K562 (cell line): ENCODE measurements around the gene OOSP1. TPM values are rescaled to one million over a fixed set of nuclear protein-coding genes. Genes with fewer than 3 reads are reported as not detected.

Experiments
- DNMT1 ChIP-seq: fragments of 450-650 bp; IDR thresholded peaks from 2 replicates; pipeline ENCODE4 v1.6.1; 2016; ENCODE audit warnings: antibody characterized with exemption, mild to moderate bottlenecking
- FOXA1 ChIP-seq: fragments of 450-650 bp; IDR thresholded peaks from 2 replicates; pipeline ENCODE4 v1.6.1; 2016; ENCODE audit warnings: mild to moderate bottlenecking, borderline replicate concordance
- MEF2A ChIP-seq: IDR thresholded peaks from 2 replicates; pipeline ENCODE4 v1.6.1; 2011; ENCODE audit warnings: low read depth, mild to moderate bottlenecking, low read length, moderate library complexity; ENCODE audit not compliant: control insufficient read depth
- RBFOX2 ChIP-seq: fragments of 200-400 bp; formaldehyde crosslinking; IDR thresholded peaks from 2 replicates; pipeline ENCODE4 v1.6.1; 2017; ENCODE audit warnings: low read depth, mild to moderate bottlenecking, low read length, moderate library complexity
- SP2 ChIP-seq: IDR thresholded peaks from 2 replicates; pipeline ENCODE4 v1.6.1; 2011; ENCODE audit warnings: mild to moderate bottlenecking, low read depth, low read length, moderate library complexity; ENCODE audit not compliant: poor library complexity, severe bottlenecking; ENCODE audit errors: extremely low read depth
- ZNF175 ChIP-seq: fragments of 200-800 bp; sonication (Bioruptor generic); IDR thresholded peaks from 2 replicates; pipeline ENCODE4 v1.6.1; 2016; ENCODE audit warnings: low read depth, mild to moderate bottlenecking, missing genetic modification characterization, missing compliant biosample characterization
- polyA plus RNA-seq, 8 experiments: library from polyadenylated mRNA; depleted of rRNA in 4 of 8; stranded (reverse) in 5 of 8; unstranded in 3 of 8; fragments of >200 nt; fragmentation: Nextera tagmentation in 2 of 8; fragmentation: Illumina TruSeq in 1 of 8; extraction: Ambion mirVana in 2 of 8; extraction: Trizol in 1 of 8; gene quantifications; 2 replicates each; pipeline versions ENCODE4 v1.2.1 to v1.2.3, GENCODE V29; 2011 to 2014; ENCODE audit warnings: inconsistent platforms in 1 of 8, missing spikeins in 1 of 8
- total RNA-seq, 7 experiments: library from RNA; depleted of rRNA in 6 of 7; stranded (reverse); fragments of >200 nt in 6 of 7; fragmentation: Illumina TruSeq in 2 of 7; extraction: Trizol in 2 of 7; gene quantifications; 2 replicates each; pipeline versions ENCODE4 v1.2.1 to v1.2.3, GENCODE V29; 2011 to 2021; ENCODE audit warnings: low replicate concordance in 1 of 7
- TF ChIP-seq, protein P1 (sequence below), 2 experiments: fragments of 450-650 bp; IDR thresholded peaks; 2 replicates each; pipeline ENCODE4 v1.6.1; 2016; ENCODE audit warnings: mild to moderate bottlenecking in 2 of 2, borderline replicate concordance in 1 of 2, low read depth in 1 of 2, moderate library complexity in 1 of 2
- TF ChIP-seq, protein P2 (sequence below), 3 experiments: fragments of 200-800 bp in 1 of 3; sonication (Bioruptor generic) in 1 of 3; sonication (generic) in 1 of 3; formaldehyde crosslinking in 1 of 3; IDR thresholded peaks; 2 replicates each; pipeline versions ENCODE4 v1.6.1 to v1.8.0; 2016 to 2022; ENCODE audit warnings: mild to moderate bottlenecking in 2 of 3, missing compliant biosample characterization in 2 of 3, missing genetic modification characterization in 2 of 3, missing genetic modification reagents in 1 of 3

Gene OOSP1
- total and polyA plus RNA-seq, 9 of the 15 experiments (the other 6 are each of a cell fraction or from before 2014, with no cell fraction given), result 0.14 to 3.0 (median 0.61) TPM

DNA sequence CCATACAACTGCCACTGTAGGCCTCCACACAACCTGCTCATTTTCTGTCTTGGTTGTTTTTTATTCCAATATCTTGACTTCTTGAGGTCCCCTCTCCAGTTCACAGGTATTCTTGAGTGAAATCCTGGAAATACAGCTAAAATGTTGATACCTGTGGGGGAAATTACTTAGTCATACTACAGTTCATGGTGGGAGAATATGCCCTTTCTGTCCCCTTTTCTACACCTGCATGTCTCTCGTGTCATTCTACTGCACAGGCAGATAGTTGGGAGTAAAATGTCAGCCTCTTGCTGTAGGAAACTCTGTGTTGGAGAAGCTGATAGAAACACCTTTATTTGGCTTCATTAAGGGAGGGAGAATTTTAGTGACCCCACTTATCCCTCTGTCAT, 30.2 kb downstream of the OOSP1 start (continued):
- TF ChIP-seq, protein P1, sequence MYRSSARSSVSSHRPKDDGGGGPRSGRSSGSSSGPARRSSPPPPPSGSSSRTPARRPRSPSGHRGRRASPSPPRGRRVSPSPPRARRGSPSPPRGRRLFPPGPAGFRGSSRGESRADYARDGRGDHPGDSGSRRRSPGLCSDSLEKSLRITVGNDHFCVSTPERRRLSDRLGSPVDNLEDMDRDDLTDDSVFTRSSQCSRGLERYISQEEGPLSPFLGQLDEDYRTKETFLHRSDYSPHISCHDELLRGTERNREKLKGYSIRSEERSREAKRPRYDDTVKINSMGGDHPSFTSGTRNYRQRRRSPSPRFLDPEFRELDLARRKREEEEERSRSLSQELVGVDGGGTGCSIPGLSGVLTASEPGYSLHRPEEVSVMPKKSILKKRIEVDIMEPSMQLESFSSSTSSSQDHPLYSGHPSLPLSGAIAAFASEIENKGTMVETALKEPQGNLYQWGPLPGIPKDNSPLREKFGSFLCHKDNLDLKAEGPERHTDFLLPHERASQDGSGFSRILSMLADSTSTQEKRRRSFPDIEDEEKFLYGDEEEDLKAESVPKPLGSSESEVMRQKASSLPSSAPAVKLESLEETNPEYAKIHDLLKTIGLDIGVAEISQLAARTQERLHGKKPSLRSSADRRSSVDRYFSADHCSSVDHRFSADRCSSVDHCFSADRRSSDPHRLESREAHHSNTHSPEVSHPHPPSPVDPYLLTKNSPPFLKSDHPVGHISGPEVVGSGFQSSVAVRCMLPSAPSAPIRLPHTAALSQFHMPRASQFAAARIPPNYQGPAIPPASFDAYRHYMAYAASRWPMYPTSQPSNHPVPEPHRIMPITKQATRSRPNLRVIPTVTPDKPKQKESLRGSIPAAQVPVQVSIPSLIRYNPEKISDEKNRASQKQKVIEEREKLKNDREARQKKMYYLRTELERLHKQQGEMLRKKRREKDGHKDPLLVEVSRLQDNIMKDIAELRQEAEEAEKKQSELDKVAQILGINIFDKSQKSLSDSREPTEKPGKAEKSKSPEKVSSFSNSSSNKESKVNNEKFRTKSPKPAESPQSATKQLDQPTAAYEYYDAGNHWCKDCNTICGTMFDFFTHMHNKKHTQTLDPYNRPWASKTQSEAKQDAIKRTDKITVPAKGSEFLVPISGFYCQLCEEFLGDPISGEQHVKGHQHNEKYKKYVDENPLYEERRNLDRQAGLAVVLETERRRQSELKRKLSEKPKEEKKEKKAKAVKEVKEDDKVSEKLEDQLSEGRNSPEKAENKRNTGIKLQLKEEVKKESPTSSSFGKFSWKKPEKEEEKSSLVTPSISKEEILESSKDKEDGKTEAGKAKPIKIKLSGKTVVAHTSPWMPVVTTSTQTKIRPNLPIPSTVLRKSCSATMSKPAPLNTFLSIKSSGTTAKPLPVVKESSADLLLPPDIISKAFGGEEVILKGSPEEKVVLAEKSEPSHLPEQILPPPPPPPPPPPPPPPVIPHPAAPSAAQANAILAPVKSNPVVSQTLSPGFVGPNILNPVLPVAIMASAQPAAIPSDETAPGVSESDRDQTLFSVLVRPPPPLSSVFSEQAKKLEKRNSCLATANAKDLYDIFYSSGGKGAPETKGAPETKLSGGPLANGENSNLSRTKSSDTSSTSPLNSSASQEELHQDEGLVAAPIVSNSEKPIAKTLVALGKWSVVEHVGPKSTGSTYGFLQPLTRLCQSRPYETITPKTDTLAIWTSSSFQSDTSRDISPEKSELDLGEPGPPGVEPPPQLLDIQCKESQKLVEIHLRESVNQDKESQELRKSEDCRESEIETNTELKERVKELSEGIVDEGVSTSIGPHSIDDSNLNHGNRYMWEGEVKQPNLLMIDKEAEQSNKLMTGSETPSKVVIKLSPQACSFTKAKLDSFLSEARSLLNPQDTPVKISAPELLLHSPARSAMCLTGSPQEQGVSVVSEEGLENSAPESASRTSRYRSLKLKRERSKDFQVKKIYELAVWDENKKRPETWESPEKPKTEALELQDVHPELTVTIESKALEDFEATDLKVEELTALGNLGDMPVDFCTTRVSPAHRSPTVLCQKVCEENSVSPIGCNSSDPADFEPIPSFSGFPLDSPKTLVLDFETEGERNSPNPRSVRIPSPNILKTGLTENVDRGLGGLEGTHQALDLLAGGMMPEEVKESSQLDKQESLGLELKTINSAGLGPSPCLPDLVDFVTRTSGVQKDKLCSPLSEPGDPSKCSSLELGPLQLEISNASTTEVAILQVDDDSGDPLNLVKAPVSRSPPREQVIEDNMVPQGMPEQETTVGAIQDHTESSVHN (IDR thresholded peaks at IDR 0.05; ENCODE audit: borderline replicate concordance in 1 of 2, low read depth in 1 of 2), result no peak
- no peak for TF ChIP-seq DNMT1
- TF ChIP-seq SP2, result no peak
- no peak for TF ChIP-seq FOXA1
- TF ChIP-seq, protein P2, sequence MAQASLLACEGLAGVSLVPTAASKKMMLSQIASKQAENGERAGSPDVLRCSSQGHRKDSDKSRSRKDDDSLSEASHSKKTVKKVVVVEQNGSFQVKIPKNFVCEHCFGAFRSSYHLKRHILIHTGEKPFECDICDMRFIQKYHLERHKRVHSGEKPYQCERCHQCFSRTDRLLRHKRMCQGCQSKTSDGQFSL (CRISPR knock-in tag; IDR thresholded peaks at IDR 0.05), result no peak
- TF ChIP-seq, protein P2 (tag; IDR thresholded peaks at IDR 0.05), result 0 out of 4 replicates have a peak, but pooled peaks of 1 of the 2 experiments have one; percentile 50
- TF ChIP-seq RBFOX2, result peak; percentile 29; the same call in 1 of the 2 replicates
- no peak for TF ChIP-seq MEF2A
- TF ChIP-seq ZNF175, result 0 out of 2 replicates have a peak, but pooled peaks have one; percentile 41
